HEK293 (cell line): Measurements from ENCODE around the gene DENND6B.

Source experiments
- KLF9 ChIP-seq: fragments of 450-650 bp; formaldehyde crosslinking; IDR thresholded peaks from 2 replicates; pipeline ENCODE4 v1.5.1; 2016; ENCODE audit warnings: missing biosample characterization, missing genetic modification characterization, low read depth
- MZF1 ChIP-seq: fragments of 450-650 bp; formaldehyde crosslinking; IDR thresholded peaks from 2 replicates; pipeline ENCODE4 v1.5.1; 2017; ENCODE audit warnings: missing biosample characterization, missing genetic modification characterization, borderline replicate concordance
- OSR2 ChIP-seq: fragments of 450-650 bp; formaldehyde crosslinking; IDR thresholded peaks from 2 replicates; pipeline ENCODE4 v1.5.1; 2016; ENCODE audit warnings: missing biosample characterization, missing genetic modification characterization
- SP7 ChIP-seq: fragments of 450-650 bp; formaldehyde crosslinking; IDR thresholded peaks from 2 replicates; pipeline ENCODE4 v1.5.1; 2016; ENCODE audit warnings: missing biosample characterization, missing genetic modification characterization
- TSHZ1 ChIP-seq: fragments of 450-650 bp; formaldehyde crosslinking; IDR thresholded peaks from 2 replicates; pipeline ENCODE4 v1.5.1; 2016; ENCODE audit warnings: missing biosample characterization, missing genetic modification characterization, borderline replicate concordance
- ZBTB10 ChIP-seq: fragments of 450-650 bp; formaldehyde crosslinking; IDR thresholded peaks from 2 replicates; pipeline ENCODE4 v1.5.1; 2016; ENCODE audit warnings: missing biosample characterization, missing genetic modification characterization
- ZFHX2 ChIP-seq: fragments of 450-650 bp; formaldehyde crosslinking; conservative IDR thresholded peaks from 2 replicates; pipeline ENCODE4 v1.5.1; 2016; ENCODE audit warnings: missing biosample characterization, missing genetic modification characterization
- ZFP3 ChIP-seq: fragments of 450-650 bp; formaldehyde crosslinking; IDR thresholded peaks from 2 replicates; pipeline ENCODE4 v1.5.1; 2016; ENCODE audit warnings: low read depth, missing biosample characterization, missing genetic modification characterization
- ZIC2 ChIP-seq: fragments of 450-650 bp; formaldehyde crosslinking; IDR thresholded peaks from 2 replicates; pipeline ENCODE4 v1.5.1; 2016; ENCODE audit warnings: missing biosample characterization, missing genetic modification characterization
- ZNF18 ChIP-seq: fragments of 450-650 bp; formaldehyde crosslinking; IDR thresholded peaks from 2 replicates; pipeline ENCODE4 v1.5.1; 2016; ENCODE audit warnings: missing biosample characterization, missing genetic modification characterization
- ZNF292 ChIP-seq: fragments of 450-650 bp; formaldehyde crosslinking; IDR thresholded peaks from 2 replicates; pipeline ENCODE4 v1.5.1; 2016; ENCODE audit warnings: low read depth, missing biosample characterization, missing genetic modification characterization, borderline replicate concordance
- ZNF350 ChIP-seq: fragments of 450-650 bp; formaldehyde crosslinking; IDR thresholded peaks from 2 replicates; pipeline ENCODE4 v1.5.0; 2017; ENCODE audit warnings: missing biosample characterization, mild to moderate bottlenecking, missing genetic modification characterization
- ZNF416 ChIP-seq: fragments of 450-650 bp; formaldehyde crosslinking; IDR thresholded peaks from 2 replicates; pipeline ENCODE4 v1.5.1; 2016; ENCODE audit warnings: missing biosample characterization, missing genetic modification characterization
- ZNF529 ChIP-seq: fragments of 450-650 bp; formaldehyde crosslinking; IDR thresholded peaks from 2 replicates; pipeline ENCODE4 v1.5.1; 2017; ENCODE audit warnings: missing genetic modification characterization, missing biosample characterization; ENCODE audit not compliant: insufficient replicate concordance
- ZNF530 ChIP-seq: fragments of 450-650 bp; formaldehyde crosslinking; IDR thresholded peaks from 2 replicates; pipeline ENCODE4 v1.5.1; 2016; ENCODE audit warnings: low read depth, missing biosample characterization, missing genetic modification characterization
- ZNF560 ChIP-seq: fragments of 450-650 bp; formaldehyde crosslinking; IDR thresholded peaks from 2 replicates; pipeline ENCODE4 v1.5.1; 2017; ENCODE audit warnings: missing biosample characterization, missing genetic modification characterization, borderline replicate concordance
- ZNF654 ChIP-seq: fragments of 450-650 bp; formaldehyde crosslinking; IDR thresholded peaks from 2 replicates; pipeline ENCODE4 v1.5.1; 2016; ENCODE audit warnings: low read depth, missing biosample characterization, missing genetic modification characterization
- ZNF747 ChIP-seq: fragments of 450-650 bp; formaldehyde crosslinking; IDR thresholded peaks from 2 replicates; pipeline ENCODE4 v1.5.1; 2016; ENCODE audit warnings: missing biosample characterization, missing genetic modification characterization
- ZNF776 ChIP-seq: fragments of 450-650 bp; formaldehyde crosslinking; IDR thresholded peaks from 2 replicates; pipeline ENCODE4 v1.5.0; 2017; ENCODE audit warnings: missing biosample characterization, missing genetic modification characterization, borderline replicate concordance
- ZXDB ChIP-seq: fragments of 450-650 bp; formaldehyde crosslinking; IDR thresholded peaks from 2 replicates; pipeline ENCODE4 v1.5.1; 2016; ENCODE audit warnings: missing biosample characterization, missing genetic modification characterization
- TF ChIP-seq, protein P1 (sequence below): fragments of 450-650 bp; formaldehyde crosslinking; IDR thresholded peaks from 2 replicates; pipeline ENCODE4 v1.5.1; 2017; ENCODE audit warnings: missing biosample characterization, missing genetic modification characterization
- TF ChIP-seq, protein P2 (sequence below): fragments of 450-650 bp; formaldehyde crosslinking; conservative IDR thresholded peaks from 2 replicates; pipeline ENCODE4 v1.5.1; 2016; ENCODE audit warnings: low read depth, missing biosample characterization, missing genetic modification characterization

The DENND6B gene

DNA sequence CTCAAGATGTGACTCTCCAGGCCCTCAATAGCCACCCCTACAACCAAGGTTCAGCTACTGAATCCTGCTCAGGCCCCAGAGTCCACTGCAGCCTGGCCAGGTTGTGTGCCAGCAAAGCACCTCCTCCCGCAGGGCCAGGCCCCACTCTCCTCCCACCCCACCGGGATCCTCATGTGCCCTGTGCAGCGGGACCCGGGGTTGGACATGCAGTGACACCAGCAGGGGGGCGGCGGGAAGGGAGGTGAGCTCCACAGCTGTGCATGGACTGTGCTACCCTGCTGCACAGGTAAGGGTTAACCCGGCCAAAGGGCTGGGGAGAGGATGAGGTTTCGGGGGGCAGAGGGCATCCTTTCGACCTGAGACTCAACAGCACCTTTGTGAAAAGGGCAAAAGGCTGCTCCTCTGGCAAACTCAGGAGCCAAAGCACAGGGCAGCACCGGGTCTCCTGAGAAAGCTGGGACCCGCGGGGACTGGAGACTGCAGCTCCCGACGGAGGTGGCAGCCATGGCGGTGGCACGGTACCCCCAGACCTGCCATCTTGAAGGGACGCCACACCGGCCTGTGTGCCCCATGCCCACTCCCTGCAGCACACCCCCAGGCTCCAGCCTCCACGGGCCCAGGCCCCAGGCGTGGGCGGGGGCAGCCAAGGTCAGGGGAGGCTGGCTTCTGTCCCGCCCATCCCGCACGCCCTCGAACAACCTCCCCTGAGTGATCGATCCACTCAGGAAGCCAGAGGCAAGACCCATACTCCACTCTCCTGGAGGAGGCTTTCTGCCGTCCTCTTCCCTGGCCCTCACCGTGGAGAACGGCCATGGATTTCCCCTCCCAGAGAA lies 29.9 kb downstream of the DENND6B start (continued):
- TF ChIP-seq ZFP3 (tag by site-specific recombination): no peak
- TF ChIP-seq ZNF654 (tag by site-specific recombination): no peak
- no peak for TF ChIP-seq ZNF529 (tag by site-specific recombination)
- peak; percentile 93 for TF ChIP-seq ZIC2 (tag by site-specific recombination)
- TF ChIP-seq ZNF776: no peak
- no peak for TF ChIP-seq TSHZ1 (tag by site-specific recombination)
- TF ChIP-seq ZNF350 (tag by site-specific recombination): no peak
- TF ChIP-seq, protein P1, sequence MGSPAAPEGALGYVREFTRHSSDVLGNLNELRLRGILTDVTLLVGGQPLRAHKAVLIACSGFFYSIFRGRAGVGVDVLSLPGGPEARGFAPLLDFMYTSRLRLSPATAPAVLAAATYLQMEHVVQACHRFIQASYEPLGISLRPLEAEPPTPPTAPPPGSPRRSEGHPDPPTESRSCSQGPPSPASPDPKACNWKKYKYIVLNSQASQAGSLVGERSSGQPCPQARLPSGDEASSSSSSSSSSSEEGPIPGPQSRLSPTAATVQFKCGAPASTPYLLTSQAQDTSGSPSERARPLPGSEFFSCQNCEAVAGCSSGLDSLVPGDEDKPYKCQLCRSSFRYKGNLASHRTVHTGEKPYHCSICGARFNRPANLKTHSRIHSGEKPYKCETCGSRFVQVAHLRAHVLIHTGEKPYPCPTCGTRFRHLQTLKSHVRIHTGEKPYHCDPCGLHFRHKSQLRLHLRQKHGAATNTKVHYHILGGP: no peak
- TF ChIP-seq, protein P2, sequence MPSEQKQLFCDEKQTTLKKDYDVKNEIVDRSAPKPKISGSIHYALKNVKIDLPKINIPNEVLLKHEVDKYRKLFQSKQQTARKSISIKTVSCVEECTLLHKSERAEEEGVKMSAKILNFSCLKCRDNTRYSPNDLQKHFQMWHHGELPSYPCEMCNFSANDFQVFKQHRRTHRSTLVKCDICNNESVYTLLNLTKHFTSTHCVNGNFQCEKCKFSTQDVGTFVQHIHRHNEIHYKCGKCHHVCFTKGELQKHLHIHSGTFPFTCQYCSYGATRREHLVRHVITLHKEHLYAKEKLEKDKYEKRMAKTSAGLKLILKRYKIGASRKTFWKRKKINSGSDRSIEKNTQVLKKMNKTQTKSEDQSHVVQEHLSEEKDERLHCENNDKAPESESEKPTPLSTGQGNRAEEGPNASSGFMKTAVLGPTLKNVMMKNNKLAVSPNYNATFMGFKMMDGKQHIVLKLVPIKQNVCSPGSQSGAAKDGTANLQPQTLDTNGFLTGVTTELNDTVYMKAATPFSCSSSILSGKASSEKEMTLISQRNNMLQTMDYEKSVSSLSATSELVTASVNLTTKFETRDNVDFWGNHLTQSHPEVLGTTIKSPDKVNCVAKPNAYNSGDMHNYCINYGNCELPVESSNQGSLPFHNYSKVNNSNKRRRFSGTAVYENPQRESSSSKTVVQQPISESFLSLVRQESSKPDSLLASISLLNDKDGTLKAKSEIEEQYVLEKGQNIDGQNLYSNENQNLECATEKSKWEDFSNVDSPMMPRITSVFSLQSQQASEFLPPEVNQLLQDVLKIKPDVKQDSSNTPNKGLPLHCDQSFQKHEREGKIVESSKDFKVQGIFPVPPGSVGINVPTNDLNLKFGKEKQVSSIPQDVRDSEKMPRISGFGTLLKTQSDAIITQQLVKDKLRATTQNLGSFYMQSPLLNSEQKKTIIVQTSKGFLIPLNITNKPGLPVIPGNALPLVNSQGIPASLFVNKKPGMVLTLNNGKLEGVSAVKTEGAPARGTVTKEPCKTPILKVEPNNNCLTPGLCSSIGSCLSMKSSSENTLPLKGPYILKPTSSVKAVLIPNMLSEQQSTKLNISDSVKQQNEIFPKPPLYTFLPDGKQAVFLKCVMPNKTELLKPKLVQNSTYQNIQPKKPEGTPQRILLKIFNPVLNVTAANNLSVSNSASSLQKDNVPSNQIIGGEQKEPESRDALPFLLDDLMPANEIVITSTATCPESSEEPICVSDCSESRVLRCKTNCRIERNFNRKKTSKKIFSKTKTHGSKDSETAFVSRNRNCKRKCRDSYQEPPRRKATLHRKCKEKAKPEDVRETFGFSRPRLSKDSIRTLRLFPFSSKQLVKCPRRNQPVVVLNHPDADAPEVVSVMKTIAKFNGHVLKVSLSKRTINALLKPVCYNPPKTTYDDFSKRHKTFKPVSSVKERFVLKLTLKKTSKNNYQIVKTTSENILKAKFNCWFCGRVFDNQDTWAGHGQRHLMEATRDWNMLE: no peak
- no peak for TF ChIP-seq ZNF292 (tag by site-specific recombination)
- no peak for TF ChIP-seq ZNF530
- 0 out of 2 replicates have a peak, but pooled peaks have one; percentile 12 for TF ChIP-seq SP7 (tag by site-specific recombination)
- TF ChIP-seq MZF1 (tag by site-specific recombination): no peak
- TF ChIP-seq ZFHX2: peak; percentile 89
- no peak for TF ChIP-seq OSR2 (tag by site-specific recombination)
- TF ChIP-seq ZNF747: no peak
- TF ChIP-seq ZNF560 (tag by site-specific recombination): no peak
- TF ChIP-seq KLF9 (tag by site-specific recombination): no peak
- TF ChIP-seq ZNF18: no peak
- TF ChIP-seq ZNF416: no peak
- no peak for TF ChIP-seq ZXDB (tag by site-specific recombination)
- no peak for TF ChIP-seq ZBTB10
